ENCODE measurements around the gene ZNF500. TPM values are rescaled to one million over a fixed set of nuclear protein-coding genes. Genes with fewer than 3 reads are reported as not detected.

ZNF500 gene
- total RNA-seq, 4 donors from 2014 or later = 4.5 to 9.7 (median 8.4) TPM

DNA sequence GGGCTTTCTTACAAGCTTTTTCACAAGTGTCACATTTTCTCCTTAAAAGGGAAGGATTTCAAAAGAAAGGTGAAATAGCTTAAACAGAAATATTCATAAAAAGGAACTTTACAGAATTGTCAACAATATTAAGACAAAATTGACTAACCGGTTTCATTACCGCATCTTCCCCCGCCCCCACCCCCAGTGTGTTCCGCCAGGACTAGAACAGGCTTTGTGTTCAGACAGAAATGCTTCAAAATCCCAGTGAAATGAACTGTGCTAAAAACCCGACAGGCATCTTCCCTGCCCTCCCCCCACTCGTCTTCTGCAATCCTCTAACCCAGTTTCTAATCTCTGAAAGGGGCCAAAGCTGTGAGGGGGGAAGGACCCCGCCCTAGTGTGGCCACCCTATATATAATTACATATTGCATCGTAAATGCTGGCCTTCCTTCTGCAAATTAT lies 36.5 kb upstream of the ZNF500 start:
- Histone ChIP-seq H3K27me3 (no peaks in the 10 kb centered on the region), H3K4me1 (peaks cover 20 to 34% (median 23%) of the 10 kb centered on the region in 3 donors), H3K27ac (peak overlapping the region in 2 of 4 donors; percentile 93 to 94), H3K9me3 (no peaks in the 10 kb centered on the region), H3K4me3 (peak overlapping the region; percentile 61 to 96 (median 78)), H3K36me3 (peaks cover 0 to 57% (median 19%) of the 10 kb centered on the region in 3 donors)
- WGBS, 2 donors = 29 to 42% methylated on average over 8 of the region's 8 CpGs
- TF ChIP-seq, protein P1, sequence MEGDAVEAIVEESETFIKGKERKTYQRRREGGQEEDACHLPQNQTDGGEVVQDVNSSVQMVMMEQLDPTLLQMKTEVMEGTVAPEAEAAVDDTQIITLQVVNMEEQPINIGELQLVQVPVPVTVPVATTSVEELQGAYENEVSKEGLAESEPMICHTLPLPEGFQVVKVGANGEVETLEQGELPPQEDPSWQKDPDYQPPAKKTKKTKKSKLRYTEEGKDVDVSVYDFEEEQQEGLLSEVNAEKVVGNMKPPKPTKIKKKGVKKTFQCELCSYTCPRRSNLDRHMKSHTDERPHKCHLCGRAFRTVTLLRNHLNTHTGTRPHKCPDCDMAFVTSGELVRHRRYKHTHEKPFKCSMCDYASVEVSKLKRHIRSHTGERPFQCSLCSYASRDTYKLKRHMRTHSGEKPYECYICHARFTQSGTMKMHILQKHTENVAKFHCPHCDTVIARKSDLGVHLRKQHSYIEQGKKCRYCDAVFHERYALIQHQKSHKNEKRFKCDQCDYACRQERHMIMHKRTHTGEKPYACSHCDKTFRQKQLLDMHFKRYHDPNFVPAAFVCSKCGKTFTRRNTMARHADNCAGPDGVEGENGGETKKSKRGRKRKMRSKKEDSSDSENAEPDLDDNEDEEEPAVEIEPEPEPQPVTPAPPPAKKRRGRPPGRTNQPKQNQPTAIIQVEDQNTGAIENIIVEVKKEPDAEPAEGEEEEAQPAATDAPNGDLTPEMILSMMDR (IDR thresholded peaks at IDR 0.05) = no peak
- no peak for TF ChIP-seq POLR2A (IDR thresholded peaks at IDR 0.05)
- DNase-seq = no peak
- intact Hi-C loops (cut with DNase I) = no loop called here

DNA sequence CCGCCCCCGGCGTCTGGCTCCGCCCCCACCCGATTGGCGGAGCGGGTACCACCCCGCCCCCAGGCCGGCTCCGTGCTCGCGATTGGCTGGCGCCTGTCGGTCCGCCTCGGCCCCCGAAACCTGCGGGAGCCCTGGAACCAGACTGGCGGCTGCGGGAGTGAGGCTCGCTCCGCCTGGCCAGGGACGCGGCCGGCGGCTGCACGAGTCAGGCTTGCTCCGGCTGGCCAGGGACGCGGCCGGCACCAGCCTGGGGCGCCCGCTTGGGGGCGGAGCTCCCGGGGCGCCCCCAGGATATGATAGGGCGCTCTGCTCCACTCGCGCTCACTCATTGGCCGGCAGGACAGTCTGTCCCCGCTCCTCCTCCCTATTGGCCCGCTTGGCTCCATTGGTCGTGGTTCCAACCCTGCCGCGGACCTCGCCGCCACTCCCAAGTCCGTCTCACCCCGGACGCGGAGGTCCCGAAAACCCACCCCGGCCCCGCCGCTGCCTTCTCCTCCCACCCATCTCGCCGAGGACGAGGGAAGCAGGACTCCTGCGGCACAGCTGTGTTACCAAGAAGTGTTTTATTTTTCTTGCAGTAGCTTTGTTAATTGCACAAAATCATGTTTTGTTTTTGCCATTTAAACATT lies 35.8 kb upstream of the ZNF500 start:
- no peaks in the 10 kb centered on the region for H3K27me3 ChIP-seq
- H3K27ac ChIP-seq = peak overlapping the region; percentile 92 to 94 (median 93)
- TF ChIP-seq, protein P1 (IDR thresholded peaks at IDR 0.05) = peak in 5 of 6 experiments; percentile 30 to 56 (median 37)
- peak in 1 of 4 donors; percentile 35 for TF ChIP-seq POLR2A (IDR thresholded peaks at IDR 0.05)
- peak; percentile 43 for DNase-seq
- H3K36me3 ChIP-seq = peaks cover 0 to 57% (median 13%) of the 10 kb centered on the region in 3 donors
- peaks cover 20 to 34% (median 23%) of the 10 kb centered on the region in 3 donors for H3K4me1 ChIP-seq
- 0% methylated on average over 8 to 11 of the region's 59 CpGs for WGBS, 2 donors
- H3K4me3 ChIP-seq = peak overlapping the region; percentile 61 to 96 (median 78)
- intact Hi-C loops (cut with DNase I) = no loop called here
- H3K9me3 ChIP-seq = no peaks in the 10 kb centered on the region

DNA sequence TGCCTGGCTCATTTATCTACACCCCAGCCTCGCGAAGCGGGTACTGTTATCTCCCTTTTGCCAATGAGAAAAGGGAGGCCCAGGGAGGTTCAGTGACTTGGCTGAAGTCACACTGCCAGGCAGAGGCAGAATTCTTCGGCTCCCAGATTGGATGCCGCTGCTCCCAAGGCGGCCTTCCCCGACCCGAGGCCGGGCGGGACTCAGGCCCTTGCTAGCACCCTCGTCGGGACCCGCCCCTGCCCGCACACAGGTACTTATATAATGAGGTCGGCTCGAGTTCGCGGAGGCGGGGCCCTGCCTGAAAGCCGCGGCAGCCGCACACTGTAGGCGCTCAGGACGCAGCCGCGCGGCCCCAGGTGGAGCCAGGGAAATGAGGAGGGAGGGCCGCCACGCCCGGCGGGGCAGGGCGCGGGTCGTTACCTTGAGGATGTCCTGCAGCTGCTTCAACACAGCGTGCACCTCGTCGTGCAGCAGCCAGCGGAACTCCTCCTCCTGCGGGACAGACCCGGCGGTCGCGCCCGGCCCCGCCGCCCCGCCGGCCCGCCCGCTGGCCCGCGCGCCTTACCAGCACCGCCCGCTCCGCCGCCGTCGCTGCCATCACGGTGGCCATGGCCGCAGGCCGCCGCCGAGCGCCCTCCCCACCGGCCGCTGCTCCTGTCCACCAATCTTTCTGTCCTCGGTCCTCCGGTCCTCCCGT lies 35.1 kb upstream of the ZNF500 start, which contains the start of gene ROGDI:
TSS of gene ROGDI (minus strand) at position 672 of the 697 bp plus-strand sequence. CDS start at position 610, 62 bp downstream.
- H3K36me3 ChIP-seq = peaks cover 0 to 57% (median 9%) of the 10 kb centered on the region in 3 donors
- TF ChIP-seq, protein P1 (IDR thresholded peaks at IDR 0.05) = no peak
- peak in 3 of 4 donors; percentile 34 to 77 (median 66) for TF ChIP-seq POLR2A (IDR thresholded peaks at IDR 0.05)
- H3K4me1 ChIP-seq = peaks cover 20 to 34% (median 23%) of the 10 kb centered on the region in 3 donors
- H3K27me3 ChIP-seq = no peaks in the 10 kb centered on the region
- H3K4me3 ChIP-seq = peak within 1 kb of the TSS; percentile 61 to 96 (median 78)
- WGBS, 2 donors = 0% methylated on average over 3 of the region's 70 CpGs
- peak within 1 kb of the TSS; percentile 92 to 94 (median 93) for H3K27ac ChIP-seq
- DNase-seq = peak; percentile 49
- intact Hi-C loops (cut with DNase I) = no loop called here
- H3K9me3 ChIP-seq = no peaks in the 10 kb centered on the region

DNA sequence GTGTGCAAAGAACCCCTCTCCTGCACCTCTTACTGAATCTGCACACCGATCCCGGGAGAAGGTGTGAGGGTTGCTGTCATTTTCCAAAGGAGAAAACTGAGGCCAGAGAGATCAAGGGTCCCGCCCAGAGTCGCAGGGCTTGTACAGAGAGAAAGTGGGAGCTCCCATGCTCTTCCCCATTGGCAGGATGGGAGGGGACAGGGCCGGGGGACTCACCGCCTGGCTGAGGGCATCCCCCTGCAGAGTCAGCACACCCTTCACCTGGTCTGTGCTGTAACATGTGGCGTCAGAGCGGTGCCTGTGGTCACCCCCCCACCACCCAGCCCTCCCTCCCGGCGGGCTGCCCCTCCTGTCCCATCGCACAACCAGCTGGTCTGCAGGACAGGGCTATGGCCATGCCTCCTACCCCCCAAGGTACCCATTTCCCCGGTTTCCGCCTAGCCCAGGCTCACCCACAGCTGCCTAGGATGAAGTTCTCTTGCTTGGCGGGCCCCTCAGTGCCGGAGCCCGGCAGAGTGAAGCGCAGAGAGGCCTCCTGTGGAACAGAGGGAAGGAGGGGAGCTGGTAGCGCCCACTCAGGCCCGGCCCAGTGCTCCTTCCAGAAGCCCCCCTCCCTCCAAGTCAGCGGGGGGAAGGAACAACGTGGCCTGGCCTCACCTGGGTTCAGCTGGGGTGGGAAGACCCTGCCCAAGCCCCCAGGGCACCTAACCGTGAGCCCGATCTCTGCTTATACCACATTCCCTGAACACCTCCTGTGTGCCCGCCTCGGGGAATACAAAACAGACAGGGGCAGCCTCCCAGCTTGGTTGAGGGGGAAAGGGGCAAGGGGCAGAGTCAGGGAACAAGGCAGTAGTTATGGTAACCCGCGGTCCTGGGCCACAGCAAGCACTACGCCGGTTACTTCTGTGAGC lies 34.3 kb upstream of the ZNF500 start:
- intact Hi-C loops (cut with DNase I) = no loop called here
- Histone ChIP-seq H3K4me1 (peaks cover 20 to 34% (median 23%) of the 10 kb centered on the region in 3 donors), H3K27ac (peak overlapping the region; percentile 92 to 94 (median 93)), H3K4me3 (peak overlapping the region; percentile 61 to 96 (median 78)), H3K27me3 (no peaks in the 10 kb centered on the region), H3K36me3 (peaks cover 0 to 57% (median 9%) of the 10 kb centered on the region in 3 donors), H3K9me3 (no peaks in the 10 kb centered on the region)
- 34 to 41% methylated on average over 8 to 13 of the region's 29 CpGs for WGBS, 2 donors
- no peak for DNase-seq
- TF ChIP-seq, protein P1 (IDR thresholded peaks at IDR 0.05) = no peak
- TF ChIP-seq POLR2A (IDR thresholded peaks at IDR 0.05) = no peak
